Heart left ventricle (tissue), 13 donors: ENCODE results near the gene TRIM41.

Experiments used
- POLR2A ChIP-seq, 2 donors: fragments of 450-650 bp; IDR thresholded peaks; one replicate each; pipeline ENCODE4 v1.6.1; 2017; ENCODE audit warnings: antibody characterized with exemption in 2 of 2, mild to moderate bottlenecking in 2 of 2, moderate library complexity in 2 of 2
- TF ChIP-seq, protein P1 (sequence below), 12 donors: fragments of 200-600 bp; sonication (generic) in 4 of 12; IDR thresholded peaks; one replicate each; pipeline versions ENCODE4 v1.5.0 to v1.8.0; 2018 to 2022; ENCODE audit warnings: antibody characterized with exemption in 12 of 12, mild to moderate bottlenecking in 5 of 12
- donor health status: ischemic (EF 13 %, LVEDD 7.1; RV severe dilation, severe dysfunction).
- donor health status: DM: no; HTN: yes; CAD: no.
- donor health status: DM: no; HTN: no; CAD: no.
- donor health status: ischemic (EF 25% LVEDD 6.9; RV normal size, moderate dysfunction).
- donor health status: ischemic (EF 25% LVEDD 5.7; RV mildly dilated, moderate dysfunction).
- donor health status: ischemic (EF 35%, LVEDD 5.7; RV mildly dilated, moderate dysfunction).
- donor health status: nonischemic (EF 11% LVEDD 7.7; RV severe dilation, severe dysfunction).
- donor health status: DM: yes; HTN: yes; CAD: no.
- donor health status: PGD.
- donor health status: ischemic (EF 29% LVEDD 5.4; RV normal size, mild dysfunction).
- donor health status: nonischemic (EF 23%, LVEDD 6.1; RV moderate dilation, normal function).

DNA sequence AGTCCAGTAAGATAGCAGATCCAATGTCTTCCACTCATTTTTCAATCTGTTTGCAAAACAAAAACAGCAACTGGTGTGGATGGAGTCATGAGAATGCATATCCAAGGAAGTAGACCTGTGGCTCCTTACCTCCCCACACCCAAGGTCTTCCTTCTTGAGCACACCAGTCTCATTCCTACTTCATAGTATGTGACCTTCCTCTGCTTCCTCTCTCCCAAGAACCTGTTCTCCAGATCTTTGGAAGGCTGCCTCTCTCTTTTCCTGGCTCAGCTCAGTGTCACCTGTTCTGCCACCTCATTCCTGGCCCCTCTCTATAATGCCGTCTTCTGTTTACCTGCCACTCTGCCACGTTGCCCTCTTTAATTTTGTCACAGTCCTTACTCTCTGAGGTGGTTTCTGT is 10.1 kb upstream of the TRIM41 start:
- TF ChIP-seq, protein P1, sequence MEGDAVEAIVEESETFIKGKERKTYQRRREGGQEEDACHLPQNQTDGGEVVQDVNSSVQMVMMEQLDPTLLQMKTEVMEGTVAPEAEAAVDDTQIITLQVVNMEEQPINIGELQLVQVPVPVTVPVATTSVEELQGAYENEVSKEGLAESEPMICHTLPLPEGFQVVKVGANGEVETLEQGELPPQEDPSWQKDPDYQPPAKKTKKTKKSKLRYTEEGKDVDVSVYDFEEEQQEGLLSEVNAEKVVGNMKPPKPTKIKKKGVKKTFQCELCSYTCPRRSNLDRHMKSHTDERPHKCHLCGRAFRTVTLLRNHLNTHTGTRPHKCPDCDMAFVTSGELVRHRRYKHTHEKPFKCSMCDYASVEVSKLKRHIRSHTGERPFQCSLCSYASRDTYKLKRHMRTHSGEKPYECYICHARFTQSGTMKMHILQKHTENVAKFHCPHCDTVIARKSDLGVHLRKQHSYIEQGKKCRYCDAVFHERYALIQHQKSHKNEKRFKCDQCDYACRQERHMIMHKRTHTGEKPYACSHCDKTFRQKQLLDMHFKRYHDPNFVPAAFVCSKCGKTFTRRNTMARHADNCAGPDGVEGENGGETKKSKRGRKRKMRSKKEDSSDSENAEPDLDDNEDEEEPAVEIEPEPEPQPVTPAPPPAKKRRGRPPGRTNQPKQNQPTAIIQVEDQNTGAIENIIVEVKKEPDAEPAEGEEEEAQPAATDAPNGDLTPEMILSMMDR (IDR thresholded peaks at IDR 0.05): no peak
- no peak for TF ChIP-seq POLR2A (IDR thresholded peaks at IDR 0.05)
